ENCODE data around the gene OR10G7.
A peak's percentile ranks its signal among the peaks of the same experiment; 100 is the strongest.

OR10G7 gene

DNA sequence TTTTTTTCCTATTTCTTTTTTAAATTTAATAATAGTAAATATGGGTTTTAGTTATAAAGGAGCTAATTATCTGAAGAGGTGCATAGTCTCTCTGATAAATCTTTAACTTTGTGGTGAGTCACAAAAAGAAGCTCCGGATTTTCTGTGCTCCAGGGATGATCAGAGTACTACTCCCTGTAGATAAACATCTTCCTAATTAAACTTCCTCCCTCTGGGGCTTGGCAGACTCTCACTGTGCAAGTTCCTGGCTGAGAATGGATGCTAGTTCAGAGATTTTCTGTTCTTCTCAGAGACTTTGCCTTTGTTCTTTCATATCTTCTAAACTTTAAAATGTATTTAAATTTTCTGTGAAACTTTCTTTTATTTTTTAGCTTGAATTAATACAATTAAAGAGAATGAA lies at the start of gene OR10G7:
OR10G7 (minus strand) TSS at position 72 of the 400 bp plus-strand sequence. CDS start 2,324 bp downstream, outside the sequence.
- no peak for DNase-seq (ENCODE audit: low spot score)

- DNase-seq (ENCODE audit: low spot score), result no peak
Measured at GRCh38 chr11:124085997-124086846, 45.1 kb upstream of the OR10G7 start.

- DNase-seq (ENCODE audit: low spot score), result no peak
Measured at GRCh38 chr11:124085583-124085982, 44.5 kb upstream of the OR10G7 start.

- no peak for DNase-seq (ENCODE audit: low spot score)
Measured at GRCh38 chr11:124082371-124082770, 41.2 kb upstream of the OR10G7 start.

GRCh38 chr11:124081483-124081882 lies 40.4 kb upstream of the OR10G7 start:
- DNase-seq (ENCODE audit: low spot score), result no peak

GRCh38 chr11:124080327-124081001 lies 39.3 kb upstream of the OR10G7 start:
- no peak for DNase-seq (ENCODE audit: low spot score)

GRCh38 chr11:124079631-124080326 lies 38.7 kb upstream of the OR10G7 start:
- no peak for DNase-seq (ENCODE audit: low spot score)

GRCh38 chr11:124078591-124078990 lies 37.5 kb upstream of the OR10G7 start:
- DNase-seq (ENCODE audit: low spot score), result no peak

- DNase-seq (ENCODE audit: low spot score), result no peak
Measured at GRCh38 chr11:124077266-124077665, 36.1 kb upstream of the OR10G7 start.

- DNase-seq (ENCODE audit: low spot score), result peak; percentile 12
Measured at GRCh38 chr11:124075841-124076651, 34.9 kb upstream of the OR10G7 start.

DNA sequence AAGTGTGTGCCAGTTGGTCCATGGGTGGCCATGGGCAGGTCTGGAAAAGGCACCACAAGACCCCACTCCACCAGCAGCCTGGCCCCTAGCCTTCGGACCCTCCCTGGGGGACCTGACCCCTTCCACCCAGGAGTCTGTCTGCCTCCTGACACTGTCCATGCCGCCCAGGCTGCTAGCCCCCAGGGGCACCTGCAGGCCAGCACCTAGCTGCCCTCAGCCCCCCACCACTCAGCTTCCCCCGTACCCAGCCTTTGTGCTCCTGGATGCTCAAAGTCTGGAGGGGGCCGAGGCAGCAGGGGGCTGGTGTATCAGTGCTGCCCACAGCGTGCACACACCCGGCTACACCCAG lies 34.3 kb upstream of the OR10G7 start:
- no peak for DNase-seq (ENCODE audit: low spot score)

- DNase-seq (ENCODE audit: low spot score), result no peak
Measured at GRCh38 chr11:124074554-124074953, 33.4 kb upstream of the OR10G7 start.

GRCh38 chr11:124072147-124072546 lies 31.0 kb upstream of the OR10G7 start:
- no peak for DNase-seq (ENCODE audit: low spot score)

DNA sequence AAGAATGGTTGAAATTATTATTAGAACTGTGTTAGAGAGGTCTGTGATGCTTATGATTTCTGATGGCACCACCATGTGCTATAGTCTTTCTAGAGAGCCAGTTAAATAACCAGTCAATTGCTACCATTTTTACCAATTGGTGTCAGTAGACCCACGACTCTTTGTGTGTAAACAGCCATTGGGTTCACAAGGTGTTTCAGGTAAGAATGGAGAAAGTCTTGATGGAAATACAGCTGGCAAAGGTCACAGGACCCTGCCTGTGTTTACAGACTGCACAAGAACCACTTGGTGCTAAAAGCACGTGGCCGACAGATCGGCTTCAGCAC lies 30.5 kb upstream of the OR10G7 start:
- DNase-seq (ENCODE audit: low spot score), result no peak

DNA sequence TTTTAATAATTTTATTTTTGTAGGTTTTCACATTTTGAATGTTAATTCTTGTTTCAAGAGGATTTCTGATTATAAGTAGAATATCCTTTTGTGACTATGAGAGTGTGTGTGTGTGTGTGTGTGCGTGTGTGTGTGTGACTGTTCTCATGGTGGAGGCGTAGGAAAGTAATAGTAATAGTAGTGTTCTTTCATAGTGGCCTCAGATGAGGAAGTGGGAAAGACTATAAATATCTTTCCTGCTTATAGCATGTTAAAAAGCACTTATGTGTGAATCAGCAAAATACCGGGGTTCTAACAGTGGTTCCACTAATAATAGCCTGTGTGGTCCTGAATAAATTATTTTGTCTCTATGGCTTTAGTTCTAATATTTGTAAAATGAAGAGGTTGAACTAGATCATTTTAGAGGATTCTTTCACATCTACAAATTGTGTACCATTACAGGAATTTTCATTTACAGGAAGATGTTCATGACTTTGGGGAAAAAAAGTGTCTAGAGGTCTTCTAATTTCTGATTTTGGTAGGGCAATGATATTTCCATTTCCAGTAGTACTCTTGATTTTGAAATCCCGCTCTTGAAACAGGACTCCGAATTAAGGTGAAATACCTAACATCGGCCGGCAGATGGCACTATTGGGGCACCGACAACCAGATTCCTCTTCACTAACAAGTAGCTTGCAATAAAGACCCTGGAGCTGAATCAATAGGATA lies 29.9 kb upstream of the OR10G7 start:
- peak; percentile 68 for DNase-seq (ENCODE audit: low spot score)

GRCh38 chr11:124069429-124070401 lies 28.6 kb upstream of the OR10G7 start:
- DNase-seq (ENCODE audit: low spot score), result peak; percentile 18

GRCh38 chr11:124068601-124069110 lies 27.5 kb upstream of the OR10G7 start:
- no peak for DNase-seq (ENCODE audit: low spot score)

- DNase-seq (ENCODE audit: low spot score), result no peak
Measured at GRCh38 chr11:124052966-124053365, 11.8 kb upstream of the OR10G7 start.

- no peak for DNase-seq (ENCODE audit: low spot score)
Measured at GRCh38 chr11:124050748-124051147, 9.6 kb upstream of the OR10G7 start.

GRCh38 chr11:124043420-124043819 lies 2.3 kb upstream of the OR10G7 start:
- no peak for DNase-seq (ENCODE audit: low spot score)

All from AG08395 (cell line).